ENCODE data around the gene ECEL1. TPM values are rescaled to one million over a fixed set of nuclear protein-coding genes. Genes with fewer than 3 reads are reported as not detected.

The ECEL1 gene
- total RNA-seq, 1 experiment from 2014 or later, result 23.3 TPM

- ChIA-PET POLR2A (interaction anchor here (1.0 to 1.2 kb wide), 2 partner anchors 21 to 48 kb away, joined by 3 to 4 read pairs; partner anchors contain the start of genes EIF4E2 and TIGD1), CTCF (interaction anchor here (0.6 to 3.2 kb wide), 5 partner anchors 13 to 135 kb away, joined by 3 to 33 read pairs (median 4); no protein-coding TSS in a partner anchor)
- TF ChIP-seq ZNF138 (CRISPR knock-in tag; conservative IDR thresholded peaks at IDR 0.05), result no peak
- TF ChIP-seq ZSCAN18 (CRISPR knock-in tag; IDR thresholded peaks at IDR 0.05), result no peak
- TF ChIP-seq PREB (CRISPR knock-in tag; IDR thresholded peaks at IDR 0.05; ENCODE audit: borderline replicate concordance), result no peak
- TF ChIP-seq SMAD3 (CRISPR knock-in tag; IDR thresholded peaks at IDR 0.05; ENCODE audit: borderline replicate concordance), result no peak
- no peak for TF ChIP-seq ZNF121 (CRISPR knock-in tag; IDR thresholded peaks at IDR 0.05)
- no peak for TF ChIP-seq PRRX2 (CRISPR knock-in tag; IDR thresholded peaks at IDR 0.05)
- TF ChIP-seq TP53 (CRISPR knock-in tag; IDR thresholded peaks at IDR 0.05), result no peak
- no peak for TF ChIP-seq ZNF396 (CRISPR knock-in tag; IDR thresholded peaks at IDR 0.05; ENCODE audit: borderline replicate concordance)
- H3K36me3 Mint-ChIP-seq, result no peaks in the 10 kb centered on the region
- no peaks in the 10 kb centered on the region for H3K9me3 Mint-ChIP-seq
- H3K4me1 Mint-ChIP-seq, result peaks cover 22% of the 10 kb centered on the region
- peak overlapping the region; percentile 95 for H3K4me3 Mint-ChIP-seq
- H3K27ac Mint-ChIP-seq, result no peak overlapping the region
- no peak for DNase-seq (ENCODE audit: low spot score)
- peaks cover 53% of the 10 kb centered on the region for H3K27me3 Mint-ChIP-seq (ENCODE audit: low read depth)
- ATAC-seq, result peak; percentile 17
Observed at GRCh38 chr2:232502511-232502910, 14.9 kb upstream of the ECEL1 start.

GRCh38 chr2:232501794-232502390 is 14.3 kb upstream of the ECEL1 start:
- CTCF ChIA-PET, result interaction anchor here (0.6 to 3.2 kb wide), 8 partner anchors 14 to 160 kb away, joined by 3 to 33 read pairs (median 4); no protein-coding TSS in a partner anchor
- Mint-ChIP-seq H3K27ac (no peak overlapping the region), H3K4me1 (peaks cover 22% of the 10 kb centered on the region), H3K9me3 (no peaks in the 10 kb centered on the region), H3K4me3 (peak overlapping the region; percentile 95), H3K27me3 (ENCODE audit: low read depth) (peaks cover 50% of the 10 kb centered on the region), H3K36me3 (no peaks in the 10 kb centered on the region)
- ATAC-seq, result no peak
- DNase-seq (ENCODE audit: low spot score), result no peak
- POLR2A ChIA-PET, result interaction anchor here (1.0 to 1.2 kb wide), 2 partner anchors 22 to 49 kb away, joined by 3 to 4 read pairs; partner anchors contain the start of genes EIF4E2 and TIGD1
- no peak for TF ChIP-seq ARID4B (CRISPR knock-in tag; IDR thresholded peaks at IDR 0.05; ENCODE audit: borderline replicate concordance)
- TF ChIP-seq NFATC4 (CRISPR knock-in tag; IDR thresholded peaks at IDR 0.05), result no peak
- no peak for TF ChIP-seq ZNF219 (CRISPR knock-in tag; IDR thresholded peaks at IDR 0.05; ENCODE audit: borderline replicate concordance)
- no peak for TF ChIP-seq ZNF425 (CRISPR knock-in tag; conservative IDR thresholded peaks at IDR 0.05)
- TF ChIP-seq E2F5 (CRISPR knock-in tag; IDR thresholded peaks at IDR 0.05), result no peak
